A673 (cell line): ENCODE measurements around the gene LNP1.

ENCODE experiments used
- EZH2 ChIP-seq: fragments of 200-600 bp; sonication (generic); IDR thresholded peaks from 2 replicates; pipeline ENCODE4 v1.6.1; 2017; ENCODE audit warnings: borderline replicate concordance, low read depth, mild to moderate bottlenecking, mixed read lengths, antibody characterized with exemption, low read length; ENCODE audit not compliant: poor library complexity, severe bottlenecking
- TF ChIP-seq, protein P1 (sequence below): fragments of 300-800, 200-600 bp; sonication (generic); conservative IDR thresholded peaks from 2 replicates; pipeline ENCODE4 v1.5.1; 2017; ENCODE audit warnings: low read depth, mild to moderate bottlenecking, antibody characterized with exemption, low read length, moderate library complexity, mixed read lengths

DNA sequence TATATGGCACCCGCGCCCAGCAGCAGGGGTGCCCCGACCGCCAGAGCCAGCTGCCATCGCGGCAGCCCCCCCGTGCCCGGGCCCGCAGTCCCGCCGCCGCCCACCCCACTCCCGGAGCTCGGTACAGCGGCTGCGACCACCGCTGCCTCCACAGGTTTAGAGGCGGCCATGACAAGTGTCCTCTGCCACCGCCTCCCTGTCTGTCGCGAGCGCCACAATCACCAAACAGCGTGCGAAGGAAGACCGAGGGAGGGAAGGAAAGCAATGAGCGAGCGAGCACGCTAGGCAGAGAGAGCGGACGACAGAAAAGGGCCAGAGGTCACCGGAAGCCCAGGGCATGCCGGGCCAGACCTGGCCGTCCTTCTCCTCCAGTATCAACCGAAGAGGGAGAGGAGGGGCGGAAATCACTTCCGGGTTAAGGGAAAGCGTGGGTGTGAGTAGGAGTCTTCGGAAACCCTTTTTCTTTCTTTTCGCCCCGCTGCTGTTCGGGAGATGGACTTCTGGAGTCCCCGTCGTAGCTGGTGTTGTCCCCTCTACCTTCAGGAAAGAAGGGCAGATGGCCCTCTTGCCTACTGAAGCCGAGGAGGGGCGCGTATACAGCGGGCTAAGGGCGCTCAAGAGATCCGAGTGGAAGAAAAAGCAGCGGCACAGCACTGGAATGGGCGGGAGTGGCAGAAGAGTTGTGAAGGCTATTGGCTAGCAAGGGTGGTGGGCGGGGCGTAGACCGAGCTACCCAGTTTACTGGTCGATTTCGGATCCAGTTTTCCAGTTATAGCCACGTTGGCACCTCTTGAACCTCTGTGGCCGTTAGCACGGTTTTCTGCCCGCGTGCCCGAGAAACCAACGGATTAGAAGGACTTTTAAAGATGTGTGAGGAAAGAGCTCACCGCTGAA, at the start of gene LNP1, which contains the start of gene TOMM70:
- TF ChIP-seq, protein P1, sequence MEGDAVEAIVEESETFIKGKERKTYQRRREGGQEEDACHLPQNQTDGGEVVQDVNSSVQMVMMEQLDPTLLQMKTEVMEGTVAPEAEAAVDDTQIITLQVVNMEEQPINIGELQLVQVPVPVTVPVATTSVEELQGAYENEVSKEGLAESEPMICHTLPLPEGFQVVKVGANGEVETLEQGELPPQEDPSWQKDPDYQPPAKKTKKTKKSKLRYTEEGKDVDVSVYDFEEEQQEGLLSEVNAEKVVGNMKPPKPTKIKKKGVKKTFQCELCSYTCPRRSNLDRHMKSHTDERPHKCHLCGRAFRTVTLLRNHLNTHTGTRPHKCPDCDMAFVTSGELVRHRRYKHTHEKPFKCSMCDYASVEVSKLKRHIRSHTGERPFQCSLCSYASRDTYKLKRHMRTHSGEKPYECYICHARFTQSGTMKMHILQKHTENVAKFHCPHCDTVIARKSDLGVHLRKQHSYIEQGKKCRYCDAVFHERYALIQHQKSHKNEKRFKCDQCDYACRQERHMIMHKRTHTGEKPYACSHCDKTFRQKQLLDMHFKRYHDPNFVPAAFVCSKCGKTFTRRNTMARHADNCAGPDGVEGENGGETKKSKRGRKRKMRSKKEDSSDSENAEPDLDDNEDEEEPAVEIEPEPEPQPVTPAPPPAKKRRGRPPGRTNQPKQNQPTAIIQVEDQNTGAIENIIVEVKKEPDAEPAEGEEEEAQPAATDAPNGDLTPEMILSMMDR, result no peak
- no peak for TF ChIP-seq EZH2
